Lower leg skin (tissue), 3 donors: Measurements from ENCODE around the gene COL24A1.

Experiments
- POLR2A ChIP-seq, 2 donors: fragments of 450-650 bp; IDR thresholded peaks; one replicate each; pipeline ENCODE4 v1.6.1; 2016 to 2017; ENCODE audit warnings: antibody characterized with exemption in 2 of 2, mild to moderate bottlenecking in 1 of 2, moderate library complexity in 1 of 2
- TF ChIP-seq, protein P1 (sequence below), 3 donors: fragments of 450-650 bp; IDR thresholded peaks; one replicate each; pipeline ENCODE4 v1.5.1; 2016; ENCODE audit warnings: antibody characterized with exemption in 3 of 3, mild to moderate bottlenecking in 3 of 3, moderate library complexity in 2 of 3

DNA sequence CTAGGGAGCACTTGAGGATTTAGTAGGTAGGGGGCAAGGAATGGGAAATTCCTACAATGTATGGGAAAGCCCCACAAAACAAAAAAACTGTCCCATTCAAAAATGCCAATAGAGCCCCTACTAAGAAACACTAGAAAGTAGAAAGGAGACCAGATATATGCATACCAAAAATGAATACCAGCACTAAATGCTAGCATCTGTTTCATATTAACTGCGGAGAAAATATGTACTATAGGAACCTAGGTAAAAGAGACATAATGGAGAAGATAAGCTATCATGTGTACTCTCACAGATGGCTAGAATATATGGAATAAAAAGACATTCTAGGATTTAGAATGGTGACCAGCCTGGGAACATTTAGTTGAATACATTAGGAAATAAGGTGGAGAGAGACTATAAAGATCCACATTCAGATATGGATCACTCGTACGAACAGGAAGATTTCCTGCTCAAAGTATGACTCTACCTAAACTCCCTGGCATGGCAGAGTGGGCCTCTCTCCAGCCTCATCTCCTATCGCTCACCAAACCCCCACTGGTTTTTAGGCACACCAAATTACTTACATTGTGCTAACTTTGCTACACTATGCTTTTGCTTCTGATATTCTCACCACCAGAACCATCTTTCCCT, 466.7 kb downstream of the COL24A1 start:
- TF ChIP-seq, protein P1, sequence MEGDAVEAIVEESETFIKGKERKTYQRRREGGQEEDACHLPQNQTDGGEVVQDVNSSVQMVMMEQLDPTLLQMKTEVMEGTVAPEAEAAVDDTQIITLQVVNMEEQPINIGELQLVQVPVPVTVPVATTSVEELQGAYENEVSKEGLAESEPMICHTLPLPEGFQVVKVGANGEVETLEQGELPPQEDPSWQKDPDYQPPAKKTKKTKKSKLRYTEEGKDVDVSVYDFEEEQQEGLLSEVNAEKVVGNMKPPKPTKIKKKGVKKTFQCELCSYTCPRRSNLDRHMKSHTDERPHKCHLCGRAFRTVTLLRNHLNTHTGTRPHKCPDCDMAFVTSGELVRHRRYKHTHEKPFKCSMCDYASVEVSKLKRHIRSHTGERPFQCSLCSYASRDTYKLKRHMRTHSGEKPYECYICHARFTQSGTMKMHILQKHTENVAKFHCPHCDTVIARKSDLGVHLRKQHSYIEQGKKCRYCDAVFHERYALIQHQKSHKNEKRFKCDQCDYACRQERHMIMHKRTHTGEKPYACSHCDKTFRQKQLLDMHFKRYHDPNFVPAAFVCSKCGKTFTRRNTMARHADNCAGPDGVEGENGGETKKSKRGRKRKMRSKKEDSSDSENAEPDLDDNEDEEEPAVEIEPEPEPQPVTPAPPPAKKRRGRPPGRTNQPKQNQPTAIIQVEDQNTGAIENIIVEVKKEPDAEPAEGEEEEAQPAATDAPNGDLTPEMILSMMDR (IDR thresholded peaks at IDR 0.05) = no peak
- TF ChIP-seq POLR2A (IDR thresholded peaks at IDR 0.05) = no peak
